AG09319 (cell line): ENCODE results near the gene WNT7A.

Experiments used
- DNase-seq: peaks from one replicate; pipeline ENCODE4 v3.0.0-alpha.2; 2010; ENCODE audit warnings: low read depth; ENCODE audit errors: extremely low read depth
- TF ChIP-seq, protein P1 (sequence below): IDR thresholded peaks from 2 replicates; pipeline ENCODE4 v1.5.1; 2011; ENCODE audit warnings: low read depth, mild to moderate bottlenecking, inconsistent platforms, low read length, moderate library complexity

WNT7A gene

DNA sequence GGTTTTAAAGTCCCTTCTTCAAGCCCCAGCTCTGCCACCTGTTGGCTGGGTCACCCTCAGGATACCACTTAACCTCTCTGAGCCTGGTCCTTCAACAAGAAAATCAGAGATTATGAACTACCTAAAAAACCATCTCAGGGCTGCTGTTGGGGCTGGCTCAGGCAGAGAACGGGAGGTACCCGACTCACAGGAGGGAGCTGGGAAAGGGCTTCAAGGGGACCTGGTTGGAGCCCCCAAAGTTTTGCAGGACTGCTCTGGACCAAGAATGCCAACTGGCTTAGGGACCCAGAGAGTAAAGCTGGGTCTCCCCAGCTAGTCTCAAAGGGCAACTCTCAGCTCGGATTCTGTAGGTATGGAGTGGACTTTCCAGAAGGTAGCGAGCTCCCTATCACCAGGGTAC, 41.5 kb downstream of the WNT7A start:
- TF ChIP-seq, protein P1, sequence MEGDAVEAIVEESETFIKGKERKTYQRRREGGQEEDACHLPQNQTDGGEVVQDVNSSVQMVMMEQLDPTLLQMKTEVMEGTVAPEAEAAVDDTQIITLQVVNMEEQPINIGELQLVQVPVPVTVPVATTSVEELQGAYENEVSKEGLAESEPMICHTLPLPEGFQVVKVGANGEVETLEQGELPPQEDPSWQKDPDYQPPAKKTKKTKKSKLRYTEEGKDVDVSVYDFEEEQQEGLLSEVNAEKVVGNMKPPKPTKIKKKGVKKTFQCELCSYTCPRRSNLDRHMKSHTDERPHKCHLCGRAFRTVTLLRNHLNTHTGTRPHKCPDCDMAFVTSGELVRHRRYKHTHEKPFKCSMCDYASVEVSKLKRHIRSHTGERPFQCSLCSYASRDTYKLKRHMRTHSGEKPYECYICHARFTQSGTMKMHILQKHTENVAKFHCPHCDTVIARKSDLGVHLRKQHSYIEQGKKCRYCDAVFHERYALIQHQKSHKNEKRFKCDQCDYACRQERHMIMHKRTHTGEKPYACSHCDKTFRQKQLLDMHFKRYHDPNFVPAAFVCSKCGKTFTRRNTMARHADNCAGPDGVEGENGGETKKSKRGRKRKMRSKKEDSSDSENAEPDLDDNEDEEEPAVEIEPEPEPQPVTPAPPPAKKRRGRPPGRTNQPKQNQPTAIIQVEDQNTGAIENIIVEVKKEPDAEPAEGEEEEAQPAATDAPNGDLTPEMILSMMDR: no peak
- no peak for DNase-seq

DNA sequence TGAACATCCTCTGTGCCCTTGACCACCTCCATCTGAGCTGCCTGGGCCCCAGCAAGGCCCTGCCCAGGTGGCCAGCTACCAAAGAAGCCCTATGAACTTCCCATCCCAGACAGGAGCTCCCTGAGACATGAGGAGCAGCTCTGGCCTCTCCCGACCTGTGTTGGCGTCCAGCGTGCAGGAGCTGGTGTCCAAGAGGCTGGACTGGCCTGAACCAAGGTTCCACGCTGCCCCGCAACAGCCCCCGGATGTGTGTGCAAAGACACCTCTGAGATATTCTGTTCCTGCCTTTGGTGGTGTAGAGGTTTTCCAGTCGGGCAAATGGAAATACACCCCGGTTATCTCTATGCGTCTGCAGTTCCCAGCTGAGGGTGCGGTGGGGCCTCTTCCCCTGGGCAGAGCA, 42.1 kb downstream of the WNT7A start:
- DNase-seq: no peak
- TF ChIP-seq, protein P1: no peak

DNA sequence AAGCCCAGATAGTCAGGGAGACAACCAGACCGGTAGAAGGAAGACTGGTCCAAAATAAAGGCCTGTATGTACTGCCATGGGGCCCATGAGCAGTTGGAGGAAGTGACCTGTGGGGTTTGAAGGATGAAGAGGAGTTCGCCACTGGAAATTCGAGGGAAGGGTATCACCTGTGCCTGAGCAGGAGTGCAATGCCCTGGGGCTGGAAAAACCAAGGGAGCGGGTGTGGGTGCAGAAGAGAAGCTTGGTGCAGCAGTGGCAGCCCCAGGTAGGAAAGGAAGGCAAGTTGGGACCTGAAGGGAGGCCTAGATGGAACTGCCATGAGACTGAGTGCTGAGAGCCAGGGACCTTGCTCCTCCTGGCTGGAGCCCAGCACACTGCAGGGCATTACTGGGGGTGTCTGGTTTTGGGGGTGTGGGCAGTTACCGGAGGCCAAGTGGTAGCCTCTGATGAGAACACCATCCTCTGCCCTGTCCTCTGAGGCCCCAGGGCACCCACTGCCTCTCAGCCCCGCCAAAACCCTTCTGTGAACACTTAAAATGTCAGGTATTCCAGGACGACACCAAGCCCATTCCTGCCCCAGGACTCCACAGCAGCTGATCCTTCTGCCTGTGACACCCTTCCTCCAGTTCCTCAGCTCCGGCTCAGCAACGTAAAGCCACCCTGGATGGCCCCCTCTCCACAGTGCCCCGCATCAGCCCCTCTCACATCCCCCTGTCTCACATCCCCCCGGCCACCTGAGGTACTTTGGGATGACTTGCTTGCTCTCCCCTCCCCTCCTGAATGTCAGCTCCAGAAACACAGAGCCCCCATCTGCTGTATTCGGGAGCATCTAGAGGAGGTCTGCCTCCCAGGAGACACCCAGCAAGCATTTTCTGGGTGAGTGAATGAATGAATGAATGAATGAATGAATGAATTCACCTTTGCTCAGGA, 42.9 kb downstream of the WNT7A start:
- DNase-seq: no peak
- TF ChIP-seq, protein P1: no peak

DNA sequence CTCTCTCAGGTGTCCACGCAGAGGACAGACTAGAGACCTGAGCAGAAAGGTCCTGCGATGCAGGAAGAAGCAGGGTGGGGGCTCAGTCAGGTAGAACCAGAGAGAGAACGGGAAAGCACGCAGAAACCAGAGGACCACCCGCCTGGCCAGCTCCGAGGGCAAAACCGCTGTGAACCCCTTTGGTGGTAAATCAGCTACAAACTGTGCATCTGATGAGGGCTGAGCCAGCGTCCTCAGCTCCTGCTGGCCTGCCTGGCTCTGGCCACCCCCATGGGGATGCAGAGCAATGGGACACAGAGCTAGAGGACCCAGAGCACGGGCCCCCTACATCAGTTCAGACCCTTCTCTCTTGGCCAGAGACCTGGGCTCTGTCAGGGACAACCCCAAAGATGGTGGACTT, 44.6 kb downstream of the WNT7A start:
- no peak for DNase-seq
- TF ChIP-seq, protein P1: no peak

DNA sequence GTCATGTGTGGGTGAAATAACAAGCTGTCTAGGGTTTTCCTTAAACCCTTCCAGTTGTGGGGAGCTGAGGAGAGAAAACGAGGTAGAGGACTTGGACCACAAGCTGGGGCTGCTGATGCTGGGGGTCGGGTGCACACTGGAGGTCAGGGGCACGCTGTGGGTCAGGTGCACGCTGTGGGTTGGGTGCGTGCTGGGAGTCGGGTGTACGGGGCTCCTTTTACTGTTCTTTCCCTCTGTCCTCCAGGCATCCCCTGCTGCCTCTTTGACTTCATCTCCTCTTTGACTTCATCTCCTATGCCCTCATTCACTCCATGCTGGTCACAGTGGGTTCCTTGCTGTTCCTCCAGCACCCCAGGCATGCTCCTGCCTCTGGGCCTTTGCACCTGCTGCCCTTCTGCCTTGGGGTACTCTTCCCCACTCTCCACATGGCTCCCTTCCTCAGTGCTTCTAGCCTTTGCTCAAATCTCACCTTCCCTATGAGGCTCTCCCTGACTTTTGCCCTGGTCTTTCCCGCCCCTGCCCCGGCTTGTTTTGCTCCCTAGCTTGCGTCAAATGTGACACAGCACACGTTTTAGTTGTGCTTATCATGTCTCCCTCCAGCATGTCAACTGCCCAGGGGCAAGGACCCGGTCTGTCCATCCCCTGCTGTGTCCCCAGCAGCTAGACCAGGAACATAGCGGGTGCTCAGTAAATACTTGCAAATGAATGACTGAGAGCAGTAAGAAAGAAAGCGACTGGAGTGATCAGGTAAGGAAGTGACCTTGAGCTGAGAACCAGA, 45.4 kb downstream of the WNT7A start:
- no peak for DNase-seq
- TF ChIP-seq, protein P1: no peak

DNA sequence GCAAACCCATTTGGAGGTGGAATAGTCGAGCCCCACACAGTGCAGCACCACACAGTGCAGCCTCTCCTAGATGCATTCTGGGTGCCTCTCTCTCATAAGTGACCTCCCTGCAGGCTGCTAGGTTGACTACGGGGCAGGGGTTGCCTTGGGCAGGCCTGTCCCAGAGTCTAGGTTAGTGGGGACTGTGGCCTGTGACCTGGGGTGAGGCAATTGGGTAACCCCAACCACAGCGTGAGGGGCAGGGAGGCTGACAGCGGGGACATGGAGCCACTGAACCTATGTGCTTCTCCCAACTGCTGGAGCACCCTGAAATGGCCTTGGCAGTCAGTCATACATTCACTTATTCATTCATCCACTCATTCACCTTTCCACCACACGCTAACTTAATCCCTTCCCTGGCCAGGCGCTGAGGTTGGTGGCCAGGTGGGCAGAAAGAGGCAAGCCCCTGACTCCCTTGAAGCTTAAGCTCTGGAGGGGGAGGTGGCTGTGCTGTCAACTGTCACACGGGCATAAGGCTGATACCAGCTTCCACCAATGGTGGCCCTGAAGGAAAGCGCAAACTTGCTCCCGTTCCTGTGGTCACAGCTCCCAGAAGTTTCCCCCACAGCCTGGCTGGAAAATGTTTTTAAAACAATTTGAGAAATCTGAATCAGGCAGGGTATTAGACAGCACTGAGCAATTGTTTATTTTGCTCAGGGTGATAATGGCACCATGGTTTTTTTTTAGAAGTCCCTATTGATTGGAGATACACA, 46.2 kb downstream of the WNT7A start:
- no peak for DNase-seq
- TF ChIP-seq, protein P1: no peak
